Uterus (tissue), 2 donors: Measurements from ENCODE around the gene MINDY1.

Source experiments
- CTCF ChIP-seq, 4 experiments: fragments of 200-600 bp in 2 of 4; fragments of 450-650 bp in 2 of 4; sonication (generic) in 2 of 4; IDR thresholded peaks; one replicate each; pipeline ENCODE4 v1.5.1; 2016 to 2019; ENCODE audit warnings: antibody characterized with exemption in 4 of 4, mild to moderate bottlenecking in 2 of 4, moderate library complexity in 1 of 4
- POLR2A ChIP-seq, 2 donors: fragments of 450-650 bp; IDR thresholded peaks; one replicate each; pipeline ENCODE4 v1.6.1; 2016; ENCODE audit warnings: antibody characterized with exemption in 2 of 2, mild to moderate bottlenecking in 1 of 2, moderate library complexity in 1 of 2

- TF ChIP-seq CTCF (IDR thresholded peaks at IDR 0.05) (no peak), POLR2A (IDR thresholded peaks at IDR 0.05) (no peak)
Observed at GRCh38 chr1:151010346-151010726, 3.6 kb upstream of the MINDY1 start.
